Activated CD4-positive, alpha-beta memory T cell treated with anti-CD3 and anti-CD28 coated beads for 36 hours (primary cell): ENCODE data around the gene CELF1. TPM values are rescaled to one million over a fixed set of nuclear protein-coding genes. Genes with fewer than 3 reads are reported as not detected.

Experiments
- CTCF ChIA-PET: fragments of 350-600 bp; sonication (Branson Sonifier 250); formaldehyde crosslinking; loops from one replicate; lab custom pipeline; 2021; ENCODE audit warnings: antibody characterized with exemption, inconsistent platforms; lab: Charles Lee
- POLR2A ChIA-PET: fragments of 350-600 bp; sonication (Branson Sonifier 250); formaldehyde crosslinking; loops from one replicate; lab custom pipeline; 2021; ENCODE audit warnings: antibody characterized with exemption; lab: Charles Lee
- DNase-seq: peaks from one replicate; pipeline ENCODE4 v3.0.0-alpha.2; 2020
- H3K27ac Mint-ChIP-seq: one replicate; pipeline ENCODE4 v1.8.0; 2021; ENCODE audit warnings: mixed read lengths
- H3K27me3 Mint-ChIP-seq: one replicate; pipeline ENCODE4 v1.8.0; 2021; ENCODE audit warnings: mixed read lengths
- H3K36me3 Mint-ChIP-seq: one replicate; pipeline ENCODE4 v1.8.0; 2021; ENCODE audit warnings: mixed read lengths
- H3K4me1 Mint-ChIP-seq: one replicate; pipeline ENCODE4 v1.8.0; 2021; ENCODE audit warnings: low read depth, mixed read lengths
- H3K4me3 Mint-ChIP-seq: one replicate; pipeline ENCODE4 v1.8.0; 2021; ENCODE audit warnings: mild to moderate bottlenecking, mixed read lengths
- H3K9me3 Mint-ChIP-seq: one replicate; pipeline ENCODE4 v1.8.0; 2021; ENCODE audit warnings: mixed read lengths
- intact Hi-C: fragments of 100-400 bp; cut with micrococcal nuclease; formaldehyde crosslinking; loops from one replicate; pipeline ENCODE4 v1.15.1; 2023
- total RNA-seq, 2 experiments: library from RNA; stranded (reverse); gene quantifications; one replicate each; pipeline ENCODE4 v1.2.3, GENCODE V29; 2021

The CELF1 gene
- total RNA-seq, 2 experiments from 2014 or later: 103 to 115 TPM

- peaks cover 79% of the 10 kb centered on the region for H3K4me1 Mint-ChIP-seq
- H3K27ac Mint-ChIP-seq: peak overlapping the region; percentile 94
- no peaks in the 10 kb centered on the region for H3K27me3 Mint-ChIP-seq
- H3K9me3 Mint-ChIP-seq: no peaks in the 10 kb centered on the region
- no peak overlapping the region for H3K4me3 Mint-ChIP-seq
- ChIA-PET CTCF (no interaction called here), POLR2A (no interaction called here)
- H3K36me3 Mint-ChIP-seq: peaks cover 4% of the 10 kb centered on the region
- no peak for DNase-seq
- intact Hi-C loops: no loop called here
Measured at GRCh38 chr11:47507563-47508239, 45.2 kb downstream of the CELF1 start.

- H3K9me3 Mint-ChIP-seq: no peaks in the 10 kb centered on the region
- POLR2A ChIA-PET: interaction anchor here (2.3 kb wide), 1 partner anchor 9 kb away, joined by 11 read pairs; no protein-coding TSS in a partner anchor
- no peaks in the 10 kb centered on the region for H3K27me3 Mint-ChIP-seq
- no peak overlapping the region for H3K4me3 Mint-ChIP-seq
- no peak for DNase-seq
- intact Hi-C loops: no loop called here
- peak overlapping the region; percentile 6 for H3K27ac Mint-ChIP-seq
- CTCF ChIA-PET: interaction anchor here (0.6 to 1.2 kb wide), 3 partner anchors 30 to 114 kb away, joined by 3 to 4 read pairs (median 3); partner anchors contain the start of gene PSMC3
- peaks cover 79% of the 10 kb centered on the region for H3K4me1 Mint-ChIP-seq
- H3K36me3 Mint-ChIP-seq: peaks cover 4% of the 10 kb centered on the region
Measured at GRCh38 chr11:47506795-47507562, 46.0 kb downstream of the CELF1 start.

- DNase-seq: no peak
- POLR2A ChIA-PET: interaction anchor here (1.3 to 2.3 kb wide), 2 partner anchors 9 to 46 kb away, joined by 3 to 11 read pairs; no protein-coding TSS in a partner anchor
- H3K27ac Mint-ChIP-seq: no peak overlapping the region
- no peaks in the 10 kb centered on the region for H3K27me3 Mint-ChIP-seq
- peaks cover 4% of the 10 kb centered on the region for H3K36me3 Mint-ChIP-seq
- intact Hi-C loops: no loop called here
- CTCF ChIA-PET: interaction anchor here (0.6 to 1.2 kb wide), 3 partner anchors 30 to 114 kb away, joined by 3 to 4 read pairs (median 3); partner anchors contain the start of gene PSMC3
- H3K4me1 Mint-ChIP-seq: peaks cover 74% of the 10 kb centered on the region
- no peak overlapping the region for H3K4me3 Mint-ChIP-seq
- no peaks in the 10 kb centered on the region for H3K9me3 Mint-ChIP-seq
Measured at GRCh38 chr11:47506373-47506772, 46.6 kb downstream of the CELF1 start.

- ChIA-PET POLR2A (interaction anchor here (1.3 to 2.3 kb wide), 3 partner anchors 11 to 48 kb away, joined by 3 to 11 read pairs (median 3); no protein-coding TSS in a partner anchor), CTCF (interaction anchor here (1.7 kb wide), 1 partner anchor 10 kb away, joined by 6 read pairs; no protein-coding TSS in a partner anchor)
- Mint-ChIP-seq H3K27me3 (no peaks in the 10 kb centered on the region), H3K36me3 (peaks cover 8% of the 10 kb centered on the region), H3K4me3 (no peak overlapping the region), H3K4me1 (peaks cover 76% of the 10 kb centered on the region), H3K27ac (peak overlapping the region; percentile 53), H3K9me3 (no peaks in the 10 kb centered on the region)
- intact Hi-C loops: loop anchor here (1.0 kb wide), 1 partner anchor 10 kb away; no protein-coding TSS in a partner anchor
- no peak for DNase-seq
Measured at GRCh38 chr11:47504910-47505309, 48.0 kb downstream of the CELF1 start.

- POLR2A ChIA-PET: no interaction called here
- peak overlapping the region; percentile 42 for H3K27ac Mint-ChIP-seq
- intact Hi-C loops: no loop called here
- H3K36me3 Mint-ChIP-seq: peaks cover 14% of the 10 kb centered on the region
- H3K27me3 Mint-ChIP-seq: no peaks in the 10 kb centered on the region
- CTCF ChIA-PET: no interaction called here
- no peak for DNase-seq
- peaks cover 67% of the 10 kb centered on the region for H3K4me1 Mint-ChIP-seq
- H3K4me3 Mint-ChIP-seq: no peak overlapping the region
- H3K9me3 Mint-ChIP-seq: no peaks in the 10 kb centered on the region
Measured at GRCh38 chr11:47503227-47503626, 49.7 kb downstream of the CELF1 start.

GRCh38 chr11:47502767-47503166, 50.2 kb downstream of the CELF1 start:
- peak overlapping the region; percentile 42 for H3K27ac Mint-ChIP-seq
- CTCF ChIA-PET: no interaction called here

GRCh38 chr11:47501101-47501500, 51.8 kb downstream of the CELF1 start:
- intact Hi-C loops: no loop called here
- DNase-seq: no peak
- Mint-ChIP-seq H3K27ac (no peak overlapping the region), H3K27me3 (no peaks in the 10 kb centered on the region), H3K36me3 (peaks cover 14% of the 10 kb centered on the region), H3K4me1 (peaks cover 47% of the 10 kb centered on the region), H3K9me3 (no peaks in the 10 kb centered on the region), H3K4me3 (no peak overlapping the region)
- POLR2A ChIA-PET: interaction anchor here (0.8 kb wide), 1 partner anchor 43 kb away, joined by 3 read pairs; no protein-coding TSS in a partner anchor
- CTCF ChIA-PET: no interaction called here

More at GRCh38 chr11:47502767-47503166, 50.2 kb downstream of the CELF1 start:
- no peaks in the 10 kb centered on the region for H3K9me3 Mint-ChIP-seq
- H3K27me3 Mint-ChIP-seq: no peaks in the 10 kb centered on the region
- intact Hi-C loops: no loop called here
- POLR2A ChIA-PET: no interaction called here
- H3K4me3 Mint-ChIP-seq: no peak overlapping the region
- H3K4me1 Mint-ChIP-seq: peaks cover 63% of the 10 kb centered on the region
- no peak for DNase-seq
- H3K36me3 Mint-ChIP-seq: peaks cover 14% of the 10 kb centered on the region

GRCh38 chr11:47500121-47500520, 52.8 kb downstream of the CELF1 start:
- POLR2A ChIA-PET: no interaction called here
- CTCF ChIA-PET: no interaction called here
- intact Hi-C loops: no loop called here
- Mint-ChIP-seq H3K36me3 (peaks cover 13% of the 10 kb centered on the region), H3K27me3 (no peaks in the 10 kb centered on the region), H3K9me3 (no peaks in the 10 kb centered on the region), H3K27ac (peak overlapping the region; percentile 50), H3K4me1 (peaks cover 46% of the 10 kb centered on the region), H3K4me3 (no peak overlapping the region)
- no peak for DNase-seq

- ChIA-PET POLR2A (no interaction called here), CTCF (interaction anchor here (1.1 kb wide), 1 partner anchor 16 kb away, joined by 3 read pairs; no protein-coding TSS in a partner anchor)
- Mint-ChIP-seq H3K27ac (peak overlapping the region; percentile 16), H3K9me3 (no peaks in the 10 kb centered on the region), H3K4me3 (no peak overlapping the region), H3K36me3 (peaks cover 10% of the 10 kb centered on the region), H3K27me3 (no peaks in the 10 kb centered on the region), H3K4me1 (peaks cover 42% of the 10 kb centered on the region)
- no peak for DNase-seq
- intact Hi-C loops: no loop called here
Measured at GRCh38 chr11:47499614-47500013, 53.3 kb downstream of the CELF1 start.

- Mint-ChIP-seq H3K36me3 (peaks cover 10% of the 10 kb centered on the region), H3K27me3 (no peaks in the 10 kb centered on the region), H3K27ac (peak overlapping the region; percentile 16), H3K4me3 (no peak overlapping the region), H3K9me3 (no peaks in the 10 kb centered on the region), H3K4me1 (peaks cover 42% of the 10 kb centered on the region)
- DNase-seq: no peak
- intact Hi-C loops: no loop called here
- ChIA-PET CTCF (interaction anchor here (1.1 kb wide), 1 partner anchor 16 kb away, joined by 3 read pairs; no protein-coding TSS in a partner anchor), POLR2A (interaction anchor here (0.5 kb wide), 1 partner anchor 32 kb away, joined by 6 read pairs; no protein-coding TSS in a partner anchor)
Measured at GRCh38 chr11:47499161-47499560, 53.8 kb downstream of the CELF1 start.

GRCh38 chr11:47498584-47499152, 54.3 kb downstream of the CELF1 start:
- DNase-seq: no peak
- ChIA-PET POLR2A (interaction anchor here (0.5 kb wide), 1 partner anchor 33 kb away, joined by 6 read pairs; no protein-coding TSS in a partner anchor), CTCF (interaction anchor here (1.1 to 1.3 kb wide), 2 partner anchors 17 to 55 kb away, joined by 3 to 6 read pairs; no protein-coding TSS in a partner anchor)
- Mint-ChIP-seq H3K4me3 (no peak overlapping the region), H3K4me1 (peaks cover 38% of the 10 kb centered on the region), H3K9me3 (no peaks in the 10 kb centered on the region), H3K27me3 (no peaks in the 10 kb centered on the region), H3K36me3 (peaks cover 14% of the 10 kb centered on the region), H3K27ac (no peak overlapping the region)
- intact Hi-C loops: no loop called here
